SK-N-SH (cell line): ENCODE results near the gene SFXN1. TPM values are rescaled to one million over a fixed set of nuclear protein-coding genes. Genes with fewer than 3 reads are reported as not detected.

Experiments used
- CTCF ChIA-PET: fragments of 300-600, 350-600 bp; formaldehyde crosslinking; extraction: SDS; loops from one replicate; lab custom pipeline; 2021; lab: Yijun Ruan, JAX
- POLR2A ChIA-PET: fragments of 350-600 bp; sonication (Branson Sonifier 250); formaldehyde crosslinking; extraction: SDS; loops from one replicate; lab custom pipeline; 2020; ENCODE audit warnings: antibody characterized with exemption, inconsistent platforms; lab: Yijun Ruan, JAX
- DNase-seq: peaks from one replicate; pipeline ENCODE4 v3.0.0; 2012
- H2AFZ ChIP-seq: fragments of 200-600 bp; sonication (generic); 2 replicates; pipeline ENCODE4 v1.8.1; 2016; ENCODE audit warnings: antibody characterized with exemption, mild to moderate bottlenecking, low read depth
- H3F3A ChIP-seq: fragments of 200-600 bp; sonication (generic); replicated peaks from 2 replicates; pipeline ENCODE3; 2016; ENCODE audit warnings: antibody characterized with exemption, mild to moderate bottlenecking; ENCODE audit not compliant: insufficient read depth
- H3K27ac ChIP-seq, 2 experiments: fragments of 200-500 bp in 1 of 2; fragments of 200-600 bp in 1 of 2; sonication (Bioruptor generic) in 1 of 2; sonication (generic), shearing (Covaris generic) in 1 of 2; 2 replicates each; pipeline versions ENCODE4 v1.5.1 to v1.6.1; 2014 to 2016; ENCODE audit warnings: low read depth in 2 of 2, inconsistent platforms in 1 of 2, low read length in 1 of 2, mild to moderate bottlenecking in 1 of 2, mixed read lengths in 1 of 2
- H3K27me3 ChIP-seq: fragments of 200-600 bp; sonication (generic), shearing (Covaris generic); 2 replicates; pipeline ENCODE4 v1.6.1; 2016; ENCODE audit warnings: mixed run types; ENCODE audit not compliant: insufficient read depth
- H3K36me3 ChIP-seq, 2 experiments: fragments of 200-500 bp in 1 of 2; fragments of 200-600 bp in 1 of 2; sonication (Bioruptor generic) in 1 of 2; sonication (generic) in 1 of 2; replicated peaks in 1 of 2; 2 replicates each; pipeline versions ENCODE3 to v1.5.1; 2014 to 2016; ENCODE audit warnings: low read length in 1 of 2, mild to moderate bottlenecking in 1 of 2; ENCODE audit not compliant: insufficient read depth in 2 of 2, control insufficient read depth in 1 of 2
- H3K4me1 ChIP-seq, 2 experiments: fragments of 200-500 bp in 1 of 2; fragments of 200-600 bp in 1 of 2; sonication (Bioruptor generic) in 1 of 2; sonication (generic), shearing (Covaris generic) in 1 of 2; 2 replicates each; pipeline versions ENCODE4 v1.5.1 to v1.6.1; 2014 to 2016; ENCODE audit warnings: low read depth in 1 of 2, low read length in 1 of 2, mixed run types in 1 of 2; ENCODE audit not compliant: insufficient read depth in 2 of 2, control insufficient read depth in 1 of 2
- H3K4me2 ChIP-seq: fragments of 200-600 bp; sonication (generic), shearing (Covaris generic); 2 replicates; pipeline ENCODE4 v1.6.1; 2017; ENCODE audit warnings: mixed run types
- H3K4me3 ChIP-seq, 2 experiments: fragments of 200-500 bp in 1 of 2; fragments of 200-600 bp in 1 of 2; sonication (Bioruptor generic) in 1 of 2; sonication (generic), shearing (Covaris generic) in 1 of 2; 2 replicates each; pipeline versions ENCODE4 v1.5.1 to v1.8.1; 2014 to 2016; ENCODE audit warnings: low read depth in 2 of 2, inconsistent platforms in 1 of 2, low read length in 1 of 2, mild to moderate bottlenecking in 1 of 2, mixed read lengths in 1 of 2, moderate library complexity in 1 of 2
- H3K79me2 ChIP-seq: fragments of 200-600 bp; sonication (generic); 2 replicates; pipeline ENCODE4 v1.8.1; 2017; ENCODE audit warnings: mild to moderate bottlenecking; ENCODE audit not compliant: insufficient read depth
- H3K9ac ChIP-seq: fragments of 200-600 bp; sonication (generic); 2 replicates; pipeline ENCODE4 v1.6.1; 2017; ENCODE audit warnings: mixed run types
- H3K9me2 ChIP-seq: fragments of 200-600 bp; sonication (generic); 2 replicates; pipeline ENCODE4 v1.6.1; 2017; ENCODE audit warnings: mixed run types
- H3K9me3 ChIP-seq: fragments of 200-600 bp; sonication (generic); 2 replicates; pipeline ENCODE4 v1.6.1; 2017; ENCODE audit warnings: mixed run types, mild to moderate bottlenecking, moderate library complexity
- H4K20me1 ChIP-seq: fragments of 200-600 bp; sonication (generic); 2 replicates; pipeline ENCODE4 v1.6.1; 2017; ENCODE audit warnings: mild to moderate bottlenecking, mixed run types; ENCODE audit not compliant: insufficient read depth
- CHD2 ChIP-seq: fragments of 150-350 bp; IDR thresholded peaks from 2 replicates; pipeline ENCODE4 v1.6.1; 2018; ENCODE audit warnings: low read length; ENCODE audit not compliant: partially characterized antibody
- CTCF ChIP-seq: fragments of 200-600 bp; sonication (generic); IDR thresholded peaks from 2 replicates; pipeline ENCODE4 v1.6.1; 2017; ENCODE audit warnings: antibody characterized with exemption, mild to moderate bottlenecking, moderate library complexity
- ELF1 ChIP-seq: IDR thresholded peaks from 2 replicates; pipeline ENCODE4 v1.4.0; 2012
- EP300 ChIP-seq, 2 experiments: IDR thresholded peaks; 2 replicates each; pipeline versions ENCODE4 v1.4.0 to v1.6.1; 2012; ENCODE audit warnings: borderline replicate concordance in 1 of 2, low read depth in 1 of 2, low read length in 1 of 2
- EZH2phosphoT487 ChIP-seq: fragments of 200-600 bp; sonication (generic); IDR thresholded peaks from 2 replicates; pipeline ENCODE4 v1.6.1; 2017; ENCODE audit warnings: low read depth, mixed run types, mild to moderate bottlenecking, antibody characterized with exemption, moderate library complexity, borderline replicate concordance
- FOXJ3 ChIP-seq: sonication (generic); formaldehyde crosslinking; IDR thresholded peaks from 2 replicates; pipeline ENCODE4 v1.5.1; 2020; ENCODE audit warnings: mild to moderate bottlenecking, missing genetic modification reagents
- FOXM1 ChIP-seq: IDR thresholded peaks from 2 replicates; pipeline ENCODE4 v1.4.0; 2012; ENCODE audit warnings: low read depth, mild to moderate bottlenecking
- GABPA ChIP-seq: IDR thresholded peaks from 2 replicates; pipeline ENCODE4 v1.4.0; 2012; ENCODE audit warnings: low read depth, mild to moderate bottlenecking
- JUND ChIP-seq: IDR thresholded peaks from 2 replicates; pipeline ENCODE4 v1.4.0; 2012
- MAX ChIP-seq: IDR thresholded peaks from 2 replicates; pipeline ENCODE4 v1.4.0; 2012; ENCODE audit warnings: low read depth
- PBX3 ChIP-seq: IDR thresholded peaks from 2 replicates; pipeline ENCODE4; 2012
- RAD21 ChIP-seq: IDR thresholded peaks from 2 replicates; pipeline ENCODE4 v1.6.1; 2012; ENCODE audit warnings: mild to moderate bottlenecking, low read length
- RCOR1 ChIP-seq: fragments of 150-350 bp; IDR thresholded peaks from 2 replicates; pipeline ENCODE4 v1.6.1; 2017; ENCODE audit warnings: antibody characterized with exemption, low read length
- REST ChIP-seq: IDR thresholded peaks from 2 replicates; pipeline ENCODE4 v1.6.1; 2012; ENCODE audit warnings: mild to moderate bottlenecking, low read depth, low read length, moderate library complexity
- RFX5 ChIP-seq: IDR thresholded peaks from 2 replicates; pipeline ENCODE4 v1.6.1; 2012; ENCODE audit warnings: mild to moderate bottlenecking, improper control_type of control experiment, low read length
- RXRA ChIP-seq: IDR thresholded peaks from 2 replicates; pipeline ENCODE4 v1.4.0; 2012; ENCODE audit warnings: low read depth, mild to moderate bottlenecking, borderline replicate concordance
- TEAD4 ChIP-seq: IDR thresholded peaks from 2 replicates; pipeline ENCODE4 v1.4.0; 2012; ENCODE audit warnings: mild to moderate bottlenecking, borderline replicate concordance; ENCODE audit not compliant: insufficient read depth
- YY1 ChIP-seq: IDR thresholded peaks from 2 replicates; pipeline ENCODE4 v1.4.0; 2012; ENCODE audit warnings: low read depth, mild to moderate bottlenecking
- WGBS: methylation state at CpG from one replicate; pipeline ENCODE4 v1.1.6; 2017; ENCODE audit warnings: low lambda C conversion rate; 5-methylcytosine and 5-hydroxymethylcytosine counted together
- polyA plus RNA-seq, 3 experiments: library from polyadenylated mRNA; depleted of rRNA; stranded (reverse); fragments of >200 nt; gene quantifications; 2 replicates each; pipeline ENCODE4 v1.2.3, GENCODE V29; 2012
- TF ChIP-seq, protein P1 (sequence below): fragments of 150-350 bp; IDR thresholded peaks from 2 replicates; pipeline ENCODE4 v1.6.1; 2016; ENCODE audit warnings: mild to moderate bottlenecking, low read depth, low read length
- TF ChIP-seq, protein P2 (sequence below): IDR thresholded peaks from 2 replicates; pipeline ENCODE4 v1.4.0; 2012; ENCODE audit warnings: low read depth, borderline replicate concordance

SFXN1 gene
- polyA plus RNA-seq, 1 of the 3 experiments (the other 2 are of a cell fraction) = 73.6 TPM

DNA sequence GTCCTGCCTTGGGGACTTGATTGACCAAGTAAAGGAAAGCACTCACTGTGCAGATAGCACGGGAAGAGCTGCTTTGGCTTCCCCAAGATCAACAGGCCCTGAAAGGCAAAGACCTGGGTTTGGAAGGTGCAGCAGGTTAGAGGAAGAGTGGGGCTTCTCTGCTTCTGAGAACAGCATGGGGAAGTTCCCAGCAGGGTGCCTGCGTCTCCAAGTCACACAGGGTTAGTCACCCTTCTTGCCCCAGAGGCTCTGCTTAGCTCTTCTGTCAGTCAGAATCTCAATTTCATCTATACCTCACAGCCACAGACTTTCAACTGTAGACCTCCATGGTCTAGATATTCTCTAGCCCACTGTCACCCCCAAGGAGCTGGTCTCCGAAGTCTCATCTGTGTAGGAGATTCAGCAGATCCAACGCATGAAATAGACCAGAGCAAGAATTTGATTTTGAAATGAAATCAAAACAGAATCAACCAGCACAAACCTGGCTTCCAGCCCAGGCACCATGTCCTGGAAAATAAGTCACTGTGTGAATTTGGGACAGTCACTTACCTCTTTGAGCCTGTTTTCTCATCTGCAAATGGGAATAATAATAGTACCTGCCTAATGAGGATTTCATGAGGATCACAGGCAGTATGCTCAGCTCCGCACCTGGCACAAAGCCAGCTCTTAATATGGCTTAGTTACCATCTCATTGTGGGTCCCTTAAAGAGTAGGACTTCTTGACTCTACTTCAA, 64.0 kb downstream of the SFXN1 start:
- CTCF ChIA-PET = interaction anchor here (1.8 kb wide), 2 partner anchors 8 to 187 kb away, joined by 11 to 18 read pairs; no protein-coding TSS in a partner anchor
- 38% methylated on average over 5 of the region's 5 CpGs for WGBS

More for the DNA sequence above, 64.0 kb downstream of the SFXN1 start:
- no peaks in the 10 kb centered on the region for H4K20me1 ChIP-seq
- no peaks in the 10 kb centered on the region for H3K36me3 ChIP-seq
- H2AFZ ChIP-seq = no peak overlapping the region
- no peak overlapping the region for H3K4me3 ChIP-seq
- H3K9me3 ChIP-seq = no peaks in the 10 kb centered on the region
- no peaks in the 10 kb centered on the region for H3K79me2 ChIP-seq
- H3K9ac ChIP-seq = no peak overlapping the region
- no peak overlapping the region for H3K27ac ChIP-seq
- H3K4me1 ChIP-seq = peaks cover 0 to 6% of the 10 kb centered on the region in 2 experiments; a peak in 1 of 4 replicates
- POLR2A ChIA-PET = no interaction called here
- no peaks in the 10 kb centered on the region for H3F3A ChIP-seq
- TF ChIP-seq RAD21 (no peak), RFX5 (no peak), REST (no peak), RCOR1 (no peak), JUND (no peak), EZH2phosphoT487 (no peak), TEAD4 (no peak), MAX (no peak), GABPA (no peak), PBX3 (no peak), CHD2 (no peak), EP300 (IDR thresholded peaks at IDR 0.05; ENCODE audit: borderline replicate concordance in 1 of 2, low read depth in 1 of 2, low read length in 1 of 2) (no peak), FOXM1 (no peak), CTCF (no peak), RXRA (no peak), ELF1 (no peak), FOXJ3 (CRISPR knock-in tag) (no peak), YY1 (no peak)
- TF ChIP-seq, protein P1, sequence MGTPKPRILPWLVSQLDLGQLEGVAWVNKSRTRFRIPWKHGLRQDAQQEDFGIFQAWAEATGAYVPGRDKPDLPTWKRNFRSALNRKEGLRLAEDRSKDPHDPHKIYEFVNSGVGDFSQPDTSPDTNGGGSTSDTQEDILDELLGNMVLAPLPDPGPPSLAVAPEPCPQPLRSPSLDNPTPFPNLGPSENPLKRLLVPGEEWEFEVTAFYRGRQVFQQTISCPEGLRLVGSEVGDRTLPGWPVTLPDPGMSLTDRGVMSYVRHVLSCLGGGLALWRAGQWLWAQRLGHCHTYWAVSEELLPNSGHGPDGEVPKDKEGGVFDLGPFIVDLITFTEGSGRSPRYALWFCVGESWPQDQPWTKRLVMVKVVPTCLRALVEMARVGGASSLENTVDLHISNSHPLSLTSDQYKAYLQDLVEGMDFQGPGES = no peak
- TF ChIP-seq, protein P2, sequence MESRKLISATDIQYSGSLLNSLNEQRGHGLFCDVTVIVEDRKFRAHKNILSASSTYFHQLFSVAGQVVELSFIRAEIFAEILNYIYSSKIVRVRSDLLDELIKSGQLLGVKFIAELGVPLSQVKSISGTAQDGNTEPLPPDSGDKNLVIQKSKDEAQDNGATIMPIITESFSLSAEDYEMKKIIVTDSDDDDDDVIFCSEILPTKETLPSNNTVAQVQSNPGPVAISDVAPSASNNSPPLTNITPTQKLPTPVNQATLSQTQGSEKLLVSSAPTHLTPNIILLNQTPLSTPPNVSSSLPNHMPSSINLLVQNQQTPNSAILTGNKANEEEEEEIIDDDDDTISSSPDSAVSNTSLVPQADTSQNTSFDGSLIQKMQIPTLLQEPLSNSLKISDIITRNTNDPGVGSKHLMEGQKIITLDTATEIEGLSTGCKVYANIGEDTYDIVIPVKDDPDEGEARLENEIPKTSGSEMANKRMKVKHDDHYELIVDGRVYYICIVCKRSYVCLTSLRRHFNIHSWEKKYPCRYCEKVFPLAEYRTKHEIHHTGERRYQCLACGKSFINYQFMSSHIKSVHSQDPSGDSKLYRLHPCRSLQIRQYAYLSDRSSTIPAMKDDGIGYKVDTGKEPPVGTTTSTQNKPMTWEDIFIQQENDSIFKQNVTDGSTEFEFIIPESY = no peak
- DNase-seq = no peak
- H3K4me2 ChIP-seq = no peak overlapping the region
- H3K27me3 ChIP-seq = no peaks in the 10 kb centered on the region; the same call in 1 of the 2 replicates
- no peaks in the 10 kb centered on the region for H3K9me2 ChIP-seq
